Measurements from ENCODE around the gene CFAP20DC. TPM values are rescaled to one million over a fixed set of nuclear protein-coding genes. Genes with fewer than 3 reads are reported as not detected.

The CFAP20DC gene
- total RNA-seq, 1 experiment from 2014 or later: 2.9 TPM

DNA sequence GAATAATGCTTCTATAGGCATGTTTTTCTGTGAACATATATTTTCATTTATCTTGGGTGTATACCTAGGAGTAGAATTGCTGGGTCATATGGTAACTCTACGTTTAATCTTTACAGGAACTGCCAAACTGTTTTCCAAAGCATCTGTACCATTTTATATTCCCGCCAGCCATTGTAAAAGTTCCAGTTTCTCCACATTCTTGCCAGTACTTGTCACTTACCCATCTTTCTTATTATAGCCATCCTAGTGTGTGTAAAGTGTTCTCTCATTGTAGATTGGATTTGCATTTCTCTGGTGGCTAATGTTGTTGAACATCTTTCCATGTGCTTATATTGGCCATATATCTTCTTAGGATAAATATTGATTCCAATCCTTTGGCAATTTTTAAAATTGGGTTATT is 31.2 kb upstream of the CFAP20DC start:
- Histone ChIP-seq H2AFZ (ENCODE audit: low read depth, low read length, poor library complexity, severe bottlenecking) (no peak overlapping the region), H3K27ac (ENCODE audit: low read depth, low read length) (no peak overlapping the region), H3K9me2 (ENCODE audit: insufficient read depth) (no peaks in the 10 kb centered on the region), H3K36me3 (ENCODE audit: control insufficient read depth in 1 of 2, insufficient read depth in 2 of 2, low read length in 2 of 2) (no peaks in the 10 kb centered on the region), H3K4me2 (ENCODE audit: low read length) (no peak overlapping the region), H3K4me3 (replicated peaks in 1 of 2; ENCODE audit: low read depth in 1 of 2, low read length in 2 of 2) (no peak overlapping the region), H3K79me2 (ENCODE audit: insufficient read depth, low read length) (no peaks in the 10 kb centered on the region), H3K9ac (ENCODE audit: low read length) (no peak overlapping the region), H3K9me3 (ENCODE audit: control insufficient read depth in 1 of 2, insufficient read depth in 1 of 2, low read depth in 1 of 2, low read length in 2 of 2) (no peaks in the 10 kb centered on the region), H3K4me1 (ENCODE audit: control insufficient read depth in 1 of 2, insufficient read depth in 2 of 2, low read length in 2 of 2) (no peaks in the 10 kb centered on the region), H4K20me1 (ENCODE audit: insufficient read depth) (no peaks in the 10 kb centered on the region), H3K27me3 (ENCODE audit: insufficient read depth, low read length) (peaks cover 14% of the 10 kb centered on the region)
- CTCF ChIA-PET: no interaction called here
- DNase-seq (ENCODE audit: low read depth, low spot score) (no peak), ATAC-seq (no peak)
- RAD21 ChIA-PET (ENCODE audit: low non-redundant PET in 1 of 2, low total read pairs in 2 of 2, uncharacterized antibody in 2 of 2, unreplicated experiment in 2 of 2): no interaction called here
- BruUV-seq (replicated peaks): no TSS peak
- intact Hi-C loops (cut with micrococcal nuclease): no loop called here
- TF ChIP-seq SIN3A (IDR thresholded peaks at IDR 0.05; ENCODE audit: low read depth): no peak
- TF ChIP-seq, protein P1, sequence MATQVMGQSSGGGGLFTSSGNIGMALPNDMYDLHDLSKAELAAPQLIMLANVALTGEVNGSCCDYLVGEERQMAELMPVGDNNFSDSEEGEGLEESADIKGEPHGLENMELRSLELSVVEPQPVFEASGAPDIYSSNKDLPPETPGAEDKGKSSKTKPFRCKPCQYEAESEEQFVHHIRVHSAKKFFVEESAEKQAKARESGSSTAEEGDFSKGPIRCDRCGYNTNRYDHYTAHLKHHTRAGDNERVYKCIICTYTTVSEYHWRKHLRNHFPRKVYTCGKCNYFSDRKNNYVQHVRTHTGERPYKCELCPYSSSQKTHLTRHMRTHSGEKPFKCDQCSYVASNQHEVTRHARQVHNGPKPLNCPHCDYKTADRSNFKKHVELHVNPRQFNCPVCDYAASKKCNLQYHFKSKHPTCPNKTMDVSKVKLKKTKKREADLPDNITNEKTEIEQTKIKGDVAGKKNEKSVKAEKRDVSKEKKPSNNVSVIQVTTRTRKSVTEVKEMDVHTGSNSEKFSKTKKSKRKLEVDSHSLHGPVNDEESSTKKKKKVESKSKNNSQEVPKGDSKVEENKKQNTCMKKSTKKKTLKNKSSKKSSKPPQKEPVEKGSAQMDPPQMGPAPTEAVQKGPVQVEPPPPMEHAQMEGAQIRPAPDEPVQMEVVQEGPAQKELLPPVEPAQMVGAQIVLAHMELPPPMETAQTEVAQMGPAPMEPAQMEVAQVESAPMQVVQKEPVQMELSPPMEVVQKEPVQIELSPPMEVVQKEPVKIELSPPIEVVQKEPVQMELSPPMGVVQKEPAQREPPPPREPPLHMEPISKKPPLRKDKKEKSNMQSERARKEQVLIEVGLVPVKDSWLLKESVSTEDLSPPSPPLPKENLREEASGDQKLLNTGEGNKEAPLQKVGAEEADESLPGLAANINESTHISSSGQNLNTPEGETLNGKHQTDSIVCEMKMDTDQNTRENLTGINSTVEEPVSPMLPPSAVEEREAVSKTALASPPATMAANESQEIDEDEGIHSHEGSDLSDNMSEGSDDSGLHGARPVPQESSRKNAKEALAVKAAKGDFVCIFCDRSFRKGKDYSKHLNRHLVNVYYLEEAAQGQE (IDR thresholded peaks at IDR 0.05; ENCODE audit: low read depth): no peak
- TF ChIP-seq, protein P2, sequence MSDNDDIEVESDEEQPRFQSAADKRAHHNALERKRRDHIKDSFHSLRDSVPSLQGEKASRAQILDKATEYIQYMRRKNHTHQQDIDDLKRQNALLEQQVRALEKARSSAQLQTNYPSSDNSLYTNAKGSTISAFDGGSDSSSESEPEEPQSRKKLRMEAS (IDR thresholded peaks at IDR 0.05): no peak
- no peak for TF ChIP-seq RAD21 (IDR thresholded peaks at IDR 0.05; ENCODE audit: low read depth)
- no peak for TF ChIP-seq EGR1 (IDR thresholded peaks at IDR 0.05; ENCODE audit: low read depth)
- TF ChIP-seq EZH2phosphoT487 (IDR thresholded peaks at IDR 0.05; ENCODE audit: borderline replicate concordance): no peak
- no peak for TF ChIP-seq POLR2AphosphoS5 (IDR thresholded peaks at IDR 0.05; ENCODE audit: low read depth, low read length)
- TF ChIP-seq, protein P3, sequence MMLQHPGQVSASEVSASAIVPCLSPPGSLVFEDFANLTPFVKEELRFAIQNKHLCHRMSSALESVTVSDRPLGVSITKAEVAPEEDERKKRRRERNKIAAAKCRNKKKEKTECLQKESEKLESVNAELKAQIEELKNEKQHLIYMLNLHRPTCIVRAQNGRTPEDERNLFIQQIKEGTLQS (IDR thresholded peaks at IDR 0.05): no peak
- no peak for TF ChIP-seq SRF (IDR thresholded peaks at IDR 0.05; ENCODE audit: low read depth)
- TF ChIP-seq SP1 (IDR thresholded peaks at IDR 0.05; ENCODE audit: low read depth): no peak
- TF ChIP-seq, protein P4, sequence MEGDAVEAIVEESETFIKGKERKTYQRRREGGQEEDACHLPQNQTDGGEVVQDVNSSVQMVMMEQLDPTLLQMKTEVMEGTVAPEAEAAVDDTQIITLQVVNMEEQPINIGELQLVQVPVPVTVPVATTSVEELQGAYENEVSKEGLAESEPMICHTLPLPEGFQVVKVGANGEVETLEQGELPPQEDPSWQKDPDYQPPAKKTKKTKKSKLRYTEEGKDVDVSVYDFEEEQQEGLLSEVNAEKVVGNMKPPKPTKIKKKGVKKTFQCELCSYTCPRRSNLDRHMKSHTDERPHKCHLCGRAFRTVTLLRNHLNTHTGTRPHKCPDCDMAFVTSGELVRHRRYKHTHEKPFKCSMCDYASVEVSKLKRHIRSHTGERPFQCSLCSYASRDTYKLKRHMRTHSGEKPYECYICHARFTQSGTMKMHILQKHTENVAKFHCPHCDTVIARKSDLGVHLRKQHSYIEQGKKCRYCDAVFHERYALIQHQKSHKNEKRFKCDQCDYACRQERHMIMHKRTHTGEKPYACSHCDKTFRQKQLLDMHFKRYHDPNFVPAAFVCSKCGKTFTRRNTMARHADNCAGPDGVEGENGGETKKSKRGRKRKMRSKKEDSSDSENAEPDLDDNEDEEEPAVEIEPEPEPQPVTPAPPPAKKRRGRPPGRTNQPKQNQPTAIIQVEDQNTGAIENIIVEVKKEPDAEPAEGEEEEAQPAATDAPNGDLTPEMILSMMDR (IDR thresholded peaks at IDR 0.05 in 2 of 3, conservative IDR thresholded peaks at IDR 0.05 in 1 of 3; ENCODE audit: borderline replicate concordance in 1 of 3, insufficient read depth in 1 of 3, low read depth in 2 of 3, low read length in 2 of 3): no peak
- TF ChIP-seq TCF7L2 (IDR thresholded peaks at IDR 0.05; ENCODE audit: borderline replicate concordance, extremely low read depth, insufficient read depth, insufficient read length): no peak
- no peak for TF ChIP-seq ZFX (IDR thresholded peaks at IDR 0.05)
- TF ChIP-seq CEBPB (IDR thresholded peaks at IDR 0.05; ENCODE audit: low read depth): no peak
- no peak for TF ChIP-seq EZH2 (IDR thresholded peaks at IDR 0.05)
- no peak for TF ChIP-seq YY1 (IDR thresholded peaks at IDR 0.05; ENCODE audit: extremely low read depth, insufficient replicate concordance, low read depth, low read length)
- TF ChIP-seq, protein P5, sequence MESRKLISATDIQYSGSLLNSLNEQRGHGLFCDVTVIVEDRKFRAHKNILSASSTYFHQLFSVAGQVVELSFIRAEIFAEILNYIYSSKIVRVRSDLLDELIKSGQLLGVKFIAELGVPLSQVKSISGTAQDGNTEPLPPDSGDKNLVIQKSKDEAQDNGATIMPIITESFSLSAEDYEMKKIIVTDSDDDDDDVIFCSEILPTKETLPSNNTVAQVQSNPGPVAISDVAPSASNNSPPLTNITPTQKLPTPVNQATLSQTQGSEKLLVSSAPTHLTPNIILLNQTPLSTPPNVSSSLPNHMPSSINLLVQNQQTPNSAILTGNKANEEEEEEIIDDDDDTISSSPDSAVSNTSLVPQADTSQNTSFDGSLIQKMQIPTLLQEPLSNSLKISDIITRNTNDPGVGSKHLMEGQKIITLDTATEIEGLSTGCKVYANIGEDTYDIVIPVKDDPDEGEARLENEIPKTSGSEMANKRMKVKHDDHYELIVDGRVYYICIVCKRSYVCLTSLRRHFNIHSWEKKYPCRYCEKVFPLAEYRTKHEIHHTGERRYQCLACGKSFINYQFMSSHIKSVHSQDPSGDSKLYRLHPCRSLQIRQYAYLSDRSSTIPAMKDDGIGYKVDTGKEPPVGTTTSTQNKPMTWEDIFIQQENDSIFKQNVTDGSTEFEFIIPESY (IDR thresholded peaks at IDR 0.05; ENCODE audit: extremely low read depth, insufficient replicate concordance, low read length): no peak
- no peak for TF ChIP-seq CBX3 (IDR thresholded peaks at IDR 0.05; ENCODE audit: low read depth)
- no peak for TF ChIP-seq JUND (IDR thresholded peaks at IDR 0.05)
- TF ChIP-seq ELF1 (IDR thresholded peaks at IDR 0.05; ENCODE audit: borderline replicate concordance, low read depth): no peak
- POLR2A ChIA-PET: no interaction called here

Measured in HCT116 (cell line).